ENCODE results near the gene ADAMTS20.

Gene ADAMTS20

GRCh38 chr12:43310596-43310995 is 241.4 kb downstream of the ADAMTS20 start:
- DNase-seq (ENCODE audit: low spot score), result no peak

- no peak for DNase-seq (ENCODE audit: low spot score)
Measured at GRCh38 chr12:43309959-43310358, 242.0 kb downstream of the ADAMTS20 start.

- no peak for DNase-seq (ENCODE audit: low spot score)
Measured at GRCh38 chr12:43308776-43309175, 243.2 kb downstream of the ADAMTS20 start.

- no peak for DNase-seq (ENCODE audit: low spot score)
Measured at GRCh38 chr12:43307126-43307525, 244.9 kb downstream of the ADAMTS20 start.

DNA sequence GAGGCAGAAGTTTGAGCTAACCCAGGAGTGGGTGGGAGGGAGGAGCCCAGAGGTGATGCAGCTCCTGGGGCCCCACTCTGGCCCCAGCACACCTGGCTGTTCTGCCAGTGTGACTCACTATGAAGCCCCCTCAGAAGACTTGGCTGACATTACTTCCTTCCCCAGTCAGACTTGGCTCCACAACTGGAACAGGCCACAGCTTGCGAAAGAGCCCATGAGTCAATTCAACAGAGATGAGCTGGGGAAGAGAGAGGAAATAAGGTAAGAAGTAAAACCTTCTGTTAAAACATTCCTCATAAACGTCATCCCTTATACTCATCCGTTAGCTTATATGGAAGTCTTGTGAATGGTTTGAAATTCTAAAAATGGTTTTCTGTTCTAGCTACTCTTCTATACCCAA is 245.9 kb downstream of the ADAMTS20 start:
- DNase-seq (ENCODE audit: low spot score), result no peak

DNA sequence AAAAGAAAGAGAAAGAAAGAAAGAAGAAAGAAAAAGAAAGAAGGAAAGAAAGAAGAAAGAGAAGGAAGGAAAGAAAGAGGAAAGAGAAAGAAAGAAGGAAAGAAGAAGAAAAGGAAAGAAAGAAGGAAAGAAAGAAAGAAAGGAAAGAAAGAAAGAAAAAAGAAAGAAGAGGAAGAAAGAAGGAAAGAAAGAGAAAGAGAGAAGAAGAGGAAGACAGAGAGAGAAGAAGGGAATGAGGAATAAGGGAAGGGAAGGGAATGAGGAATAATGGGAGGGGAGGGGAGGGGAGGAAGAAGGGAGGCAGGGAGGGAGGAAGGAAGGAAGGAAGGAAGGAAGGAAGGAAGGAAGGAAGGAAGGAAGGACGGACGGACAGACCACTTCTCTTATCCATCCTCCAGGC is 246.9 kb downstream of the ADAMTS20 start:
- no peak for DNase-seq (ENCODE audit: low spot score)

Data from ecto neural progenitor cell (in vitro differentiated cells).